Keratinocyte (primary cell): Measurements from ENCODE around the gene CTDSP1.

ENCODE experiments used
- EZH2 ChIP-seq: IDR thresholded peaks from one replicate; pipeline ENCODE4 v1.6.1; 2012; ENCODE audit warnings: inconsistent platforms, mild to moderate bottlenecking, low read length, moderate library complexity
- TF ChIP-seq, protein P1 (sequence below), 3 experiments: IDR thresholded peaks in 1 of 3; conservative IDR thresholded peaks in 1 of 3; optimal IDR thresholded peaks in 1 of 3; 2 replicates in 2 of 3; 3 replicates in 1 of 3; pipeline versions ENCODE3 to v1.5.1; 2011; ENCODE audit warnings: low read length in 3 of 3, mild to moderate bottlenecking in 3 of 3, moderate library complexity in 2 of 3, control low read depth in 1 of 3, inconsistent platforms in 1 of 3; ENCODE audit not compliant: insufficient read depth in 2 of 3; ENCODE audit errors: extremely low read depth in 1 of 3

DNA sequence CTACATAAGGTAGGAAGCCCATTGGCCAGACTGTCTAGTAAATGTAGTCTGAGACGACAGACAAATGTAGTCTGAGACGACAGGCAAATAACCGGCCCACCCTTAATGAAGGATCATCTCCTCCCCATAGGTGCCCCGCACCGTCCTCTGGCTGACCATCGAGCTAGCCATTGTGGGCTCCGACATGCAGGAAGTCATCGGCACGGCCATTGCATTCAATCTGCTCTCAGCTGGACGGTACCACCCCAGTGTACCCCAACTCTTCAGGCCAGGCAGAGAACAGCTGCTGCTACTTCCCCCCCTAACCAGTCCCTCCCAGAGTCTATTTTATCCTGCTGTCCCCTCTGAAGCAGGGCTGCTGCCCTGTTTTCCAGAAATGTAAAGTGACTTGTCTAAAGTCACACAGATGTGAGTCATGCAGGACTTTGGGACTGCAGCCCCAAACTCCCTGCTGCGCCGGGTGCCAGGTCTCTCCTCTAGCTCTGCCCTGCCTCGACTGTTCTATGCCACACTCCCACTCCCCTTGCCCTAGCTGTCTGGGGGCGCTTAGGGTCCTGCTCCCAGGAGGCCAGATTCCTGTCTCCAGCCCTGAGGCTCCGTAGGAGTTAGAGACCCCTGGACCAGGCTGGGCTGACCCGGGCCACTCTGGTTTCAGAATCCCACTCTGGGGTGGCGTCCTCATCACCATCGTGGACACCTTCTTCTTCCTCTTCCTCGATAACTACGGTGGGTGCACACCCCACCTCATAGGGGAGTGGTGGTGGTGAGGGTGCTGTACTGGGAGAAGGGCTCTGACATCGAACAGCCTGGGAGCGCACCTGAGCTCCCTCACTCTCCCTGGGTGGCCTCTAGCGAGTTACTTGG, 12.9 kb upstream of the CTDSP1 start:
- no peak for TF ChIP-seq EZH2
- TF ChIP-seq, protein P1, sequence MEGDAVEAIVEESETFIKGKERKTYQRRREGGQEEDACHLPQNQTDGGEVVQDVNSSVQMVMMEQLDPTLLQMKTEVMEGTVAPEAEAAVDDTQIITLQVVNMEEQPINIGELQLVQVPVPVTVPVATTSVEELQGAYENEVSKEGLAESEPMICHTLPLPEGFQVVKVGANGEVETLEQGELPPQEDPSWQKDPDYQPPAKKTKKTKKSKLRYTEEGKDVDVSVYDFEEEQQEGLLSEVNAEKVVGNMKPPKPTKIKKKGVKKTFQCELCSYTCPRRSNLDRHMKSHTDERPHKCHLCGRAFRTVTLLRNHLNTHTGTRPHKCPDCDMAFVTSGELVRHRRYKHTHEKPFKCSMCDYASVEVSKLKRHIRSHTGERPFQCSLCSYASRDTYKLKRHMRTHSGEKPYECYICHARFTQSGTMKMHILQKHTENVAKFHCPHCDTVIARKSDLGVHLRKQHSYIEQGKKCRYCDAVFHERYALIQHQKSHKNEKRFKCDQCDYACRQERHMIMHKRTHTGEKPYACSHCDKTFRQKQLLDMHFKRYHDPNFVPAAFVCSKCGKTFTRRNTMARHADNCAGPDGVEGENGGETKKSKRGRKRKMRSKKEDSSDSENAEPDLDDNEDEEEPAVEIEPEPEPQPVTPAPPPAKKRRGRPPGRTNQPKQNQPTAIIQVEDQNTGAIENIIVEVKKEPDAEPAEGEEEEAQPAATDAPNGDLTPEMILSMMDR (optimal IDR thresholded peaks at IDR 0.05 in 1 of 3, IDR thresholded peaks at IDR 0.05 in 1 of 3, conservative IDR thresholded peaks at IDR 0.05 in 1 of 3; ENCODE audit: extremely low read depth in 1 of 3, insufficient read depth in 2 of 3, low read length in 3 of 3), result no peak
